Thyroid gland (tissue), 4 donors: Measurements from ENCODE around the gene FYN. TPM values are rescaled to one million over a fixed set of nuclear protein-coding genes. Genes with fewer than 3 reads are reported as not detected.

Experiments used
- DNase-seq, 2 donors: peaks; one replicate each; pipeline ENCODE4 v3.0.0-alpha.2; 2019
- H3K27ac ChIP-seq, 3 donors: fragments of 200-600 bp; sonication (generic); 1 replicate in 2 of 3; 2 replicates in 1 of 3; pipeline ENCODE4 v1.5.1; 2016 to 2019; ENCODE audit warnings: mild to moderate bottlenecking in 1 of 3, moderate library complexity in 1 of 3
- H3K27me3 ChIP-seq: fragments of 200-600 bp; sonication (generic); one replicate; pipeline ENCODE4 v1.5.1; 2019
- H3K36me3 ChIP-seq, 2 donors: fragments of 200-600 bp; sonication (generic); one replicate each; pipeline ENCODE4 v1.5.1; 2016 to 2019
- H3K4me1 ChIP-seq, 2 donors: fragments of 200-600 bp; sonication (generic); one replicate each; pipeline ENCODE4 v1.5.1; 2017 to 2019
- H3K4me3 ChIP-seq, 3 donors: fragments of 200-600 bp; sonication (generic); replicated peaks in 1 of 3; 1 replicate in 2 of 3; 2 replicates in 1 of 3; pipeline ENCODE4 v1.5.1; 2016; ENCODE audit warnings: mild to moderate bottlenecking in 1 of 3
- H3K9me3 ChIP-seq: fragments of 200-600 bp; sonication (generic); one replicate; pipeline ENCODE4 v1.5.1; 2017
- CTCF ChIP-seq, 6 experiments: fragments of 200-600 bp in 3 of 6; fragments of 450-650 bp in 3 of 6; sonication (generic) in 3 of 6; IDR thresholded peaks; one replicate each; pipeline ENCODE4 v1.5.1; 2016 to 2019; ENCODE audit warnings: antibody characterized with exemption in 6 of 6, mild to moderate bottlenecking in 2 of 6, inconsistent platforms in 1 of 6, moderate library complexity in 1 of 6
- POLR2A ChIP-seq, 2 donors: fragments of 450-650 bp; IDR thresholded peaks; one replicate each; pipeline ENCODE4 v1.6.1; 2017; ENCODE audit warnings: antibody characterized with exemption in 2 of 2, mild to moderate bottlenecking in 2 of 2, moderate library complexity in 1 of 2
- WGBS, 2 donors: methylation state at CpG; one replicate each; pipeline ENCODE4 v1.1.5; 2017; 5-methylcytosine and 5-hydroxymethylcytosine counted together
- intact Hi-C: fragments of 100-400 bp; cut with DNase I; formaldehyde crosslinking; loops from one replicate; pipeline ENCODE4 v1.15.1; 2023
- total RNA-seq, 4 donors: library from RNA; depleted of rRNA; stranded (reverse); fragments of >200 nt; gene quantifications; one replicate each; pipeline ENCODE4 v1.2.3, GENCODE V29; 2016

The FYN gene
- total RNA-seq, 4 donors from 2014 or later, result 67.0 to 206 (median 95.9) TPM

- H3K4me3 ChIP-seq, result no peak overlapping the region
- no peaks in the 10 kb centered on the region for H3K27me3 ChIP-seq
- H3K9me3 ChIP-seq, result no peaks in the 10 kb centered on the region
- WGBS, 2 donors, result 80 to 83% methylated on average over 6 of the region's 6 CpGs
- no peaks in the 10 kb centered on the region for H3K36me3 ChIP-seq
- H3K27ac ChIP-seq, result peak overlapping the region in 1 of 3 donors; percentile 12
- H3K4me1 ChIP-seq, result peaks cover 0 to 15% of the 10 kb centered on the region in 2 donors
- TF ChIP-seq POLR2A (IDR thresholded peaks at IDR 0.05) (no peak), CTCF (IDR thresholded peaks at IDR 0.05) (no peak)
- intact Hi-C loops, result no loop called here
- DNase-seq, result no peak
Observed at GRCh38 chr6:111750753-111751673, 122.2 kb downstream of the FYN start.

- DNase-seq, result no peak
- Histone ChIP-seq H3K9me3 (no peaks in the 10 kb centered on the region), H3K27me3 (no peaks in the 10 kb centered on the region), H3K4me1 (peaks cover 0 to 21% of the 10 kb centered on the region in 2 donors), H3K27ac (no peak overlapping the region), H3K36me3 (no peaks in the 10 kb centered on the region), H3K4me3 (no peak overlapping the region)
- WGBS, 2 donors, result 95 to 97% methylated on average over 7 of the region's 7 CpGs
- TF ChIP-seq POLR2A (IDR thresholded peaks at IDR 0.05) (no peak), CTCF (IDR thresholded peaks at IDR 0.05) (no peak)
- intact Hi-C loops, result no loop called here
Observed at GRCh38 chr6:111750153-111750552, 123.1 kb downstream of the FYN start.

- peaks cover 0 to 35% of the 10 kb centered on the region in 2 donors for H3K4me1 ChIP-seq
- no peak overlapping the region for H3K27ac ChIP-seq
- no peaks in the 10 kb centered on the region for H3K9me3 ChIP-seq
- DNase-seq, result no peak
- intact Hi-C loops, result no loop called here
- H3K36me3 ChIP-seq, result no peaks in the 10 kb centered on the region
- 83 to 89% methylated on average over 3 of the region's 3 CpGs for WGBS, 2 donors
- H3K4me3 ChIP-seq, result no peak overlapping the region
- TF ChIP-seq CTCF (IDR thresholded peaks at IDR 0.05) (no peak), POLR2A (IDR thresholded peaks at IDR 0.05) (no peak)
- H3K27me3 ChIP-seq, result no peaks in the 10 kb centered on the region
Observed at GRCh38 chr6:111748231-111748647, 125.0 kb downstream of the FYN start.

DNA sequence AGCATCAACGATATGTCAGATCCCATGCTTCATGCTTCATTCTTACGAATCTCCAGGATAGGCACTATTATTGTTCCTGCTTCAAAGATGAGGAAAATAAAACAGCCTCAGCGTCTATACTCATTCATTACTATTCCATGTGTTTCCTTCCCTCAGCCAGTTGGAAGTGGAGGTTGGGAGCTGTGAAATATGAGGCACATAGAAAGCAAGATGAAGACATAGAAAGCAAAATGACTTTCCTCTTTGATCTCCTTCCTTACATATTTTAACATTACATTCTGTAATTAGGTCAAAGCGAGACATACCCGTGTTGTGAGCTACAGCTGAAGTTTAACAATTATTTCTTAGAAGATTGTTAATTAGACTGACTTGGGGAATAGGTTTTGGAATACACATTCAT, 125.4 kb downstream of the FYN start:
- Histone ChIP-seq H3K9me3 (no peaks in the 10 kb centered on the region), H3K4me3 (no peak overlapping the region), H3K4me1 (peaks cover 0 to 35% of the 10 kb centered on the region in 2 donors), H3K36me3 (no peaks in the 10 kb centered on the region), H3K27me3 (no peaks in the 10 kb centered on the region), H3K27ac (no peak overlapping the region)
- no peak for TF ChIP-seq CTCF (IDR thresholded peaks at IDR 0.05)
- no peak for TF ChIP-seq POLR2A (IDR thresholded peaks at IDR 0.05)
- WGBS, 2 donors, result 79 to 82% methylated on average over 5 of the region's 5 CpGs
- intact Hi-C loops, result no loop called here
- DNase-seq, result no peak

- no peak overlapping the region for H3K4me3 ChIP-seq
- no peaks in the 10 kb centered on the region for H3K27me3 ChIP-seq
- no peak overlapping the region for H3K27ac ChIP-seq
- peaks cover 0 to 35% of the 10 kb centered on the region in 2 donors for H3K4me1 ChIP-seq
- DNase-seq, result no peak
- 81 to 83% methylated on average over 6 of the region's 6 CpGs for WGBS, 2 donors
- no peaks in the 10 kb centered on the region for H3K36me3 ChIP-seq
- intact Hi-C loops, result no loop called here
- TF ChIP-seq CTCF (IDR thresholded peaks at IDR 0.05) (no peak), POLR2A (IDR thresholded peaks at IDR 0.05) (no peak)
- no peaks in the 10 kb centered on the region for H3K9me3 ChIP-seq
Observed at GRCh38 chr6:111747396-111747795, 125.9 kb downstream of the FYN start.
